ENCODE results near the gene TSPAN9. TPM values are rescaled to one million over a fixed set of nuclear protein-coding genes. Genes with fewer than 3 reads are reported as not detected.

Gene TSPAN9
- total and polyA plus RNA-seq, 4 donors = 23.0 to 72.3 (median 33.9) TPM

- Histone ChIP-seq H3K27me3 (ENCODE audit: control insufficient read depth in 3 of 3, insufficient read depth in 3 of 3, low read length in 2 of 3) (no peaks in the 10 kb centered on the region), H3K4me3 (no peak overlapping the region), H3K36me3 (ENCODE audit: control insufficient read depth in 4 of 4, insufficient read depth in 4 of 4, low read length in 4 of 4) (no peaks in the 10 kb centered on the region), H3K9ac (ENCODE audit: insufficient read depth in 1 of 2, low read length in 2 of 2) (no peak overlapping the region), H3K27ac (ENCODE audit: low read depth in 1 of 2, low read length in 1 of 2) (no peak overlapping the region), H3K9me3 (ENCODE audit: control insufficient read depth in 4 of 4, insufficient read depth in 3 of 4, low read length in 3 of 4) (no peaks in the 10 kb centered on the region), H3K4me1 (ENCODE audit: control insufficient read depth in 5 of 5, insufficient read depth in 5 of 5, low read length in 5 of 5) (peaks cover 0 to 24% (median 15%) of the 10 kb centered on the region in 5 donors)
- WGBS, 2 donors = 70 to 87% methylated on average over 3 of the region's 3 CpGs
- no peak for ATAC-seq (ENCODE audit: insufficient read depth, low FRiP score)
- DNase-seq = peak in 2 of 3 donors; percentile 42 to 43
- no peak for TF ChIP-seq CTCF (IDR thresholded peaks at IDR 0.05; ENCODE audit: control extremely low read depth, extremely low read depth)
These were observed 82.9 kb downstream of the TSPAN9 start for GRCh38 chr12:3160081-3160480.

GRCh38 chr12:3161861-3162260 is 84.7 kb downstream of the TSPAN9 start:
- Histone ChIP-seq H3K9me3 (ENCODE audit: control insufficient read depth in 4 of 4, insufficient read depth in 3 of 4, low read length in 3 of 4) (no peaks in the 10 kb centered on the region), H3K36me3 (ENCODE audit: control insufficient read depth in 4 of 4, insufficient read depth in 4 of 4, low read length in 4 of 4) (no peaks in the 10 kb centered on the region), H3K4me3 (no peak overlapping the region), H3K27ac (ENCODE audit: low read depth in 1 of 2, low read length in 1 of 2) (no peak overlapping the region), H3K4me1 (ENCODE audit: control insufficient read depth in 5 of 5, insufficient read depth in 5 of 5, low read length in 5 of 5) (peaks cover 0 to 23% (median 14%) of the 10 kb centered on the region in 5 donors), H3K9ac (ENCODE audit: insufficient read depth in 1 of 2, low read length in 2 of 2) (no peak overlapping the region), H3K27me3 (ENCODE audit: control insufficient read depth in 3 of 3, insufficient read depth in 3 of 3, low read length in 2 of 3) (no peaks in the 10 kb centered on the region)
- WGBS, 2 donors = 73 to 76% methylated on average over 6 of the region's 6 CpGs
- DNase-seq = no peak
- no peak for TF ChIP-seq CTCF (IDR thresholded peaks at IDR 0.05; ENCODE audit: control extremely low read depth, extremely low read depth)
- no peak for ATAC-seq (ENCODE audit: insufficient read depth, low FRiP score)

GRCh38 chr12:3164454-3165077 is 87.4 kb downstream of the TSPAN9 start:
- H3K9ac ChIP-seq (ENCODE audit: insufficient read depth in 1 of 2, low read length in 2 of 2) = no peak overlapping the region
- TF ChIP-seq CTCF (IDR thresholded peaks at IDR 0.05; ENCODE audit: control extremely low read depth, extremely low read depth) = no peak
- H3K27me3 ChIP-seq (ENCODE audit: control insufficient read depth in 3 of 3, insufficient read depth in 3 of 3, low read length in 2 of 3) = no peaks in the 10 kb centered on the region
- H3K27ac ChIP-seq (ENCODE audit: low read depth in 1 of 2, low read length in 1 of 2) = no peak overlapping the region
- 83 to 88% methylated on average over 11 of the region's 11 CpGs for WGBS, 2 donors
- H3K36me3 ChIP-seq (ENCODE audit: control insufficient read depth in 4 of 4, insufficient read depth in 4 of 4, low read length in 4 of 4) = no peaks in the 10 kb centered on the region
- peaks cover 0 to 27% (median 15%) of the 10 kb centered on the region in 5 donors for H3K4me1 ChIP-seq (ENCODE audit: control insufficient read depth in 5 of 5, insufficient read depth in 5 of 5, low read length in 5 of 5)
- H3K4me3 ChIP-seq = no peak overlapping the region
- ATAC-seq (ENCODE audit: insufficient read depth, low FRiP score) (no peak), DNase-seq (no peak)
- H3K9me3 ChIP-seq (ENCODE audit: control insufficient read depth in 4 of 4, insufficient read depth in 3 of 4, low read length in 3 of 4) = no peaks in the 10 kb centered on the region
